B cell (primary cell): Measurements from ENCODE around the gene FBN1. TPM values are rescaled to one million over a fixed set of nuclear protein-coding genes. Genes with fewer than 3 reads are reported as not detected.

ENCODE experiments used
- ATAC-seq: fragments of 200-7000 bp; cut with Tn5 transposase; one replicate; pipeline ENCODE4 v1.10.0; 2021; ENCODE audit warnings: low read depth, mild to moderate bottlenecking, moderate number of reproducible peaks, moderate library complexity
- CTCF ChIA-PET: fragments of 350-600 bp; sonication (Branson Sonifier 250); formaldehyde crosslinking; loops from one replicate; lab custom pipeline; 2021; ENCODE audit warnings: antibody characterized with exemption, inconsistent platforms; lab: Charles Lee
- POLR2A ChIA-PET: fragments of 350-600 bp; sonication (Branson Sonifier 250); formaldehyde crosslinking; loops from one replicate; lab custom pipeline; 2021; ENCODE audit warnings: antibody characterized with exemption; lab: Charles Lee
- DNase-seq: peaks from one replicate; pipeline ENCODE4 v3.0.0; 2013
- H2AFZ ChIP-seq: 2 replicates; pipeline ENCODE4 v1.6.1; 2012; ENCODE audit warnings: mild to moderate bottlenecking, low read depth, low read length; ENCODE audit not compliant: insufficient read depth, poor library complexity, severe bottlenecking
- H3K27ac ChIP-seq, 2 donors: 1 replicate in 1 of 2; 2 replicates in 1 of 2; pipeline ENCODE4 v1.5.1; 2012 to 2013; ENCODE audit warnings: low read length in 2 of 2, mild to moderate bottlenecking in 2 of 2, moderate library complexity in 1 of 2
- H3K27me3 ChIP-seq, 4 experiments: fragments of 200-600 bp in 1 of 4; sonication (generic) in 1 of 4; replicated peaks in 1 of 4; 1 replicate in 2 of 4; 2 replicates in 2 of 4; pipeline versions ENCODE4 v1.6.1 to v1.7.0; 2013 to 2016; ENCODE audit warnings: low read length in 3 of 4, mild to moderate bottlenecking in 2 of 4, mixed read lengths in 1 of 4, moderate library complexity in 1 of 4; ENCODE audit not compliant: insufficient read depth in 4 of 4, control insufficient read depth in 3 of 4; ENCODE audit errors: control extremely low read depth in 1 of 4
- H3K36me3 ChIP-seq, 2 experiments: replicated peaks in 1 of 2; 1 replicate in 1 of 2; 2 replicates in 1 of 2; pipeline versions ENCODE4 v1.6.1 to v1.7.1; 2013; ENCODE audit warnings: low read length in 1 of 2; ENCODE audit not compliant: insufficient read depth in 2 of 2, control insufficient read depth in 1 of 2; ENCODE audit errors: control extremely low read depth in 1 of 2, extremely low read depth in 1 of 2
- H3K4me1 ChIP-seq, 2 donors: fragments of 200-600 bp in 1 of 2; sonication (generic) in 1 of 2; 1 replicate in 1 of 2; 2 replicates in 1 of 2; pipeline versions ENCODE4 v1.5.1 to v1.6.1; 2013 to 2017; ENCODE audit warnings: low read length in 2 of 2; ENCODE audit not compliant: control insufficient read depth in 2 of 2, insufficient read depth in 2 of 2
- H3K4me2 ChIP-seq: replicated peaks from 2 replicates; pipeline ENCODE3; 2012; ENCODE audit warnings: mild to moderate bottlenecking, low read depth, low read length; ENCODE audit not compliant: poor library complexity, severe bottlenecking
- H3K4me3 ChIP-seq, 5 experiments: fragments of 200-600 bp in 1 of 5; sonication (generic) in 1 of 5; 1 replicate in 3 of 5; 2 replicates in 2 of 5; pipeline versions ENCODE4 v1.5.1 to v1.7.0; 2011 to 2016; ENCODE audit warnings: low read length in 4 of 5, mild to moderate bottlenecking in 4 of 5, low read depth in 2 of 5, control low read depth in 1 of 5, moderate library complexity in 1 of 5; ENCODE audit not compliant: insufficient read depth in 1 of 5; ENCODE audit errors: control extremely low read depth in 1 of 5, extremely low read depth in 1 of 5
- H3K79me2 ChIP-seq: fragments of 200-600 bp; sonication (generic); one replicate; pipeline ENCODE4 v1.6.0; 2016; ENCODE audit warnings: low read length; ENCODE audit not compliant: control insufficient read depth, insufficient read depth
- H3K9ac ChIP-seq: fragments of 200-600 bp; sonication (generic); 2 replicates; pipeline ENCODE4 v1.6.1; 2017; ENCODE audit warnings: mild to moderate bottlenecking, low read length, moderate library complexity
- H3K9me3 ChIP-seq, 3 donors: one replicate each; pipeline versions ENCODE4 v1.6.1 to v1.7.1; 2013; ENCODE audit warnings: low read length in 2 of 3; ENCODE audit not compliant: control insufficient read depth in 2 of 3, insufficient read depth in 1 of 3; ENCODE audit errors: control extremely low read depth in 1 of 3
- H4K20me1 ChIP-seq: 2 replicates; pipeline ENCODE4 v1.6.0; 2012; ENCODE audit warnings: mild to moderate bottlenecking, low read length; ENCODE audit not compliant: insufficient read depth, control insufficient read depth, poor library complexity, severe bottlenecking
- H3K27ac Mint-ChIP-seq: one replicate; pipeline ENCODE4 v1.8.0; 2021; ENCODE audit warnings: mixed read lengths
- H3K27me3 Mint-ChIP-seq: one replicate; pipeline ENCODE4 v1.8.0; 2021; ENCODE audit warnings: mixed read lengths
- H3K4me1 Mint-ChIP-seq: one replicate; pipeline ENCODE4 v1.8.0; 2021; ENCODE audit warnings: mixed read lengths
- H3K4me3 Mint-ChIP-seq: one replicate; pipeline ENCODE4 v1.8.0; 2021; ENCODE audit warnings: mixed read lengths
- H3K9me3 Mint-ChIP-seq: one replicate; pipeline ENCODE4 v1.8.0; 2022; ENCODE audit warnings: mixed read lengths; ENCODE audit not compliant: insufficient read depth
- CTCF ChIP-seq: fragments of 200-600 bp; IDR thresholded peaks from one replicate; pipeline ENCODE4 v1.8.0; 2022; ENCODE audit warnings: antibody characterized with exemption, mild to moderate bottlenecking
- EZH2 ChIP-seq: IDR thresholded peaks from 2 replicates; pipeline ENCODE4 v1.6.1; 2012; ENCODE audit warnings: borderline replicate concordance, low read depth, mild to moderate bottlenecking, moderate library complexity, low read length; ENCODE audit not compliant: insufficient read depth, poor library complexity, severe bottlenecking
- WGBS: methylation state at CpG from one replicate; pipeline ENCODE4 v1.1.5; 2013; ENCODE audit warnings: missing lambda C conversion rate; ENCODE audit not compliant: insufficient coverage; 5-methylcytosine and 5-hydroxymethylcytosine counted together
- intact Hi-C: fragments of 100-400 bp; cut with micrococcal nuclease; formaldehyde crosslinking; loops from one replicate; pipeline ENCODE4 v1.10.0; 2022
- polyA plus RNA-seq: library from polyadenylated mRNA; depleted of rRNA; stranded (reverse); fragments of >200 nt; gene quantifications from 2 replicates; pipeline ENCODE4 v1.2.3, GENCODE V29; 2012
- total RNA-seq, 2 donors: library from RNA; stranded (reverse); fragments of 120-200 nt in 1 of 2; gene quantifications; 1 replicate in 1 of 2; 2 replicates in 1 of 2; pipeline versions ENCODE4 v1.2.3 to v1.2.4, GENCODE V29; 2013 to 2022

The FBN1 gene
- total and polyA plus RNA-seq, 2 donors (not counting 1 experiment from before 2014, with no cell fraction given): 0.15 to 0.25 TPM

- Histone ChIP-seq H3K79me2 (no peaks in the 10 kb centered on the region), H3K4me3 (no peak overlapping the region), H2AFZ (no peak overlapping the region), H4K20me1 (no peaks in the 10 kb centered on the region), H3K4me2 (no peak overlapping the region), H3K4me1 (no peaks in the 10 kb centered on the region), H3K36me3 (no peaks in the 10 kb centered on the region), H3K9ac (no peak overlapping the region), H3K27me3 (no peaks in the 10 kb centered on the region), H3K9me3 (no peaks in the 10 kb centered on the region), H3K27ac (no peak overlapping the region)
- Mint-ChIP-seq H3K4me1 (no peaks in the 10 kb centered on the region), H3K9me3 (no peaks in the 10 kb centered on the region), H3K4me3 (no peak overlapping the region), H3K27me3 (peaks cover 6% of the 10 kb centered on the region), H3K27ac (no peak overlapping the region)
- DNase-seq (no peak), ATAC-seq (no peak)
- no peak for TF ChIP-seq CTCF
- intact Hi-C loops: no loop called here
- CTCF ChIA-PET: no interaction called here
- WGBS: 82% methylated on average over 2 of the region's 5 CpGs
- POLR2A ChIA-PET: no interaction called here
Measured at GRCh38 chr15:48554112-48554511, 91.4 kb downstream of the FBN1 start.

GRCh38 chr15:48553559-48553958, 92.0 kb downstream of the FBN1 start:
- Histone ChIP-seq H3K9me3 (no peaks in the 10 kb centered on the region), H3K36me3 (no peaks in the 10 kb centered on the region), H3K79me2 (no peaks in the 10 kb centered on the region), H3K27me3 (no peaks in the 10 kb centered on the region), H3K4me2 (no peak overlapping the region), H4K20me1 (no peaks in the 10 kb centered on the region), H3K4me1 (no peaks in the 10 kb centered on the region), H2AFZ (no peak overlapping the region), H3K4me3 (no peak overlapping the region), H3K27ac (no peak overlapping the region), H3K9ac (no peak overlapping the region)
- TF ChIP-seq CTCF: no peak
- TF ChIP-seq EZH2: no peak
- no peak for DNase-seq
- no peak overlapping the region for H3K4me3 Mint-ChIP-seq
- H3K27ac Mint-ChIP-seq: no peak overlapping the region
- ChIA-PET CTCF (no interaction called here), POLR2A (no interaction called here)
- no CpG with 5 or more reads among the region's 2 CpGs for WGBS
- intact Hi-C loops: no loop called here
- H3K4me1 Mint-ChIP-seq: no peaks in the 10 kb centered on the region
- H3K9me3 Mint-ChIP-seq: no peaks in the 10 kb centered on the region
- H3K27me3 Mint-ChIP-seq: peaks cover 6% of the 10 kb centered on the region
- ATAC-seq: no peak
